ENCODE data around the gene GZMM. TPM values are rescaled to one million over a fixed set of nuclear protein-coding genes. Genes with fewer than 3 reads are reported as not detected.

GZMM gene
- total and polyA plus RNA-seq, 12 donors, result 0.35 to 2.4 (median 1.2) TPM; not detected in 4

DNA sequence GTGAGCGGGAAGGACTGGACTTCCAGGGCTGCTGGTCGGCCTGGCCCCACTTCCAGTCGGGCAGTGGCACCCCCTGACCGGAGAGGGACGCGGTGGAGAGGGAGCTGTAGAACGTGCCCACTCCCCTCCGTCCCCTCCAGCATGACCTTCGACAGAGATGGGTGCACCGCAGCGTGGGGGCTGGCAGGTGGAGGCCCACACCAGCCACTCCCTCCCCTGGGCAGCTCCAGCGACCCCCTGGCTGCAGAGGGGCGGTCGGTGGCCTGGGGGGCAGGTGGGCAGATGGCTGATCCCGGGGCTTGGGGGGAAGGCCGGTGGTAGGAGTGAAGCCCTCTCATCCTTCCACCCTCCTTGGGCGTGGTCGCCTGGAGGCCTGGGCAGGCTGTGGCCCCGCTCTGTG lies 48.2 kb downstream of the GZMM start:
- Histone ChIP-seq H3K4me3 (no peak overlapping the region), H3K36me3 (replicated peaks in 1 of 2) (no peaks in the 10 kb centered on the region), H3K9me3 (replicated peaks in 1 of 3) (no peaks in the 10 kb centered on the region), H3K4me1 (replicated peaks in 1 of 2) (peaks cover 0 to 24% of the 10 kb centered on the region in 2 donors), H3K27ac (no peak overlapping the region), H3K27me3 (peaks cover 21% of the 10 kb centered on the region)
- intact Hi-C loops (cut with DNase I), result loop anchor here in 1 of 2 donors (10.0 kb wide), 1 partner anchor 143 kb away; no protein-coding TSS in a partner anchor
- 82 to 87% (median 83%) methylated on average over 9 to 19 of the region's 19 CpGs for WGBS, 4 donors
- TF ChIP-seq POLR2A (IDR thresholded peaks at IDR 0.05), result no peak
- TF ChIP-seq, protein P1, sequence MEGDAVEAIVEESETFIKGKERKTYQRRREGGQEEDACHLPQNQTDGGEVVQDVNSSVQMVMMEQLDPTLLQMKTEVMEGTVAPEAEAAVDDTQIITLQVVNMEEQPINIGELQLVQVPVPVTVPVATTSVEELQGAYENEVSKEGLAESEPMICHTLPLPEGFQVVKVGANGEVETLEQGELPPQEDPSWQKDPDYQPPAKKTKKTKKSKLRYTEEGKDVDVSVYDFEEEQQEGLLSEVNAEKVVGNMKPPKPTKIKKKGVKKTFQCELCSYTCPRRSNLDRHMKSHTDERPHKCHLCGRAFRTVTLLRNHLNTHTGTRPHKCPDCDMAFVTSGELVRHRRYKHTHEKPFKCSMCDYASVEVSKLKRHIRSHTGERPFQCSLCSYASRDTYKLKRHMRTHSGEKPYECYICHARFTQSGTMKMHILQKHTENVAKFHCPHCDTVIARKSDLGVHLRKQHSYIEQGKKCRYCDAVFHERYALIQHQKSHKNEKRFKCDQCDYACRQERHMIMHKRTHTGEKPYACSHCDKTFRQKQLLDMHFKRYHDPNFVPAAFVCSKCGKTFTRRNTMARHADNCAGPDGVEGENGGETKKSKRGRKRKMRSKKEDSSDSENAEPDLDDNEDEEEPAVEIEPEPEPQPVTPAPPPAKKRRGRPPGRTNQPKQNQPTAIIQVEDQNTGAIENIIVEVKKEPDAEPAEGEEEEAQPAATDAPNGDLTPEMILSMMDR (IDR thresholded peaks at IDR 0.05), result no peak
- DNase-seq, result no peak

DNA sequence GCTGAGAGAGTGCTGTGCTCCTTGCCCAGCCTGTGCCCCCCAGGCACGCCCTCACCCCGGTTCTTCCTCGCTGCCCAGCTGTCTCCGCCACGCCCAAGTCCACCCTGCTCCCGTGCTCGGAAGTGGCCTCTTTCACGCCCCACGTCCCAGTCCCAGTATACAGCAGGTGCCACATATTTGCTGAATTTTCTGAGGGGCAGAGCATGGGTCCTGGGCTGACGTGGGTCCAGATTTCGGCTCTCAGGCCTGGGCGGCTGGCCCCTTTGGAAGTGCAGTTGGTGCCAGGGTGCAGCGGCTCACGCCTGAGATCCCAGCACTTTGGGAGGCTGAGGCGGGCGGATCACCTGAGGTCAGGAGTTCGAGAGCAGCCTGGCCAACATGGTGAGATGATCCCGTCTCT lies 49.2 kb downstream of the GZMM start:
- H3K27ac ChIP-seq, result no peak overlapping the region
- peaks cover 0 to 22% of the 10 kb centered on the region in 2 donors for H3K4me1 ChIP-seq (replicated peaks in 1 of 2)
- peaks cover 21% of the 10 kb centered on the region for H3K27me3 ChIP-seq
- H3K4me3 ChIP-seq, result no peak overlapping the region
- no peak for DNase-seq
- no peaks in the 10 kb centered on the region for H3K36me3 ChIP-seq (replicated peaks in 1 of 2)
- intact Hi-C loops (cut with DNase I), result loop anchor here in 1 of 2 donors (10.0 kb wide), 1 partner anchor 142 kb away; no protein-coding TSS in a partner anchor
- no peak for TF ChIP-seq POLR2A (IDR thresholded peaks at IDR 0.05)
- TF ChIP-seq, protein P1 (IDR thresholded peaks at IDR 0.05), result no peak
- WGBS, 4 donors, result 85 to 93% (median 89%) methylated on average over 11 to 18 of the region's 18 CpGs
- H3K9me3 ChIP-seq (replicated peaks in 1 of 3), result no peaks in the 10 kb centered on the region

DNA sequence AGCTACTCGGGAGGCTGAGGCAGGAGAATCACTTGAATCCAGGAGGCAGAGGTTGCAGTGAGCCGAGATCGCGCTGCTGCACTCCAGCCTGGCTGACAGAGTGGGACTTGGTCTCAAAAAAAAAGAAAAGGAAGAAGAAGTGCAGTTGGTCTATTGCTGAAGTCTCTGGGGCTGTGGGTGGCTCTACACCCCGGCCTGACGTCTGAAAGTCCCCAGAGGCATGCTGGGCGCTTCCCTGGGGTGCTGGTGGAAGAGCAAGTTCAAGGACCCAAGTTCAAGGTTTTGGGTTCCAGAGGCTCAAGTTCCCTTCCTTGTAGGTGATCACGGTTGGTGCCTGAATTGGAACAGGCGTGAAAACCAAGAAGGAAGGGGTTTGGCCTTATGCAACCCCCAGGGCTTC lies 49.7 kb downstream of the GZMM start:
- H3K4me1 ChIP-seq (replicated peaks in 1 of 2), result peaks cover 0 to 17% of the 10 kb centered on the region in 2 donors
- intact Hi-C loops (cut with DNase I), result loop anchor here in 1 of 2 donors (10.0 kb wide), 1 partner anchor 141 kb away; no protein-coding TSS in a partner anchor
- DNase-seq, result no peak

DNA sequence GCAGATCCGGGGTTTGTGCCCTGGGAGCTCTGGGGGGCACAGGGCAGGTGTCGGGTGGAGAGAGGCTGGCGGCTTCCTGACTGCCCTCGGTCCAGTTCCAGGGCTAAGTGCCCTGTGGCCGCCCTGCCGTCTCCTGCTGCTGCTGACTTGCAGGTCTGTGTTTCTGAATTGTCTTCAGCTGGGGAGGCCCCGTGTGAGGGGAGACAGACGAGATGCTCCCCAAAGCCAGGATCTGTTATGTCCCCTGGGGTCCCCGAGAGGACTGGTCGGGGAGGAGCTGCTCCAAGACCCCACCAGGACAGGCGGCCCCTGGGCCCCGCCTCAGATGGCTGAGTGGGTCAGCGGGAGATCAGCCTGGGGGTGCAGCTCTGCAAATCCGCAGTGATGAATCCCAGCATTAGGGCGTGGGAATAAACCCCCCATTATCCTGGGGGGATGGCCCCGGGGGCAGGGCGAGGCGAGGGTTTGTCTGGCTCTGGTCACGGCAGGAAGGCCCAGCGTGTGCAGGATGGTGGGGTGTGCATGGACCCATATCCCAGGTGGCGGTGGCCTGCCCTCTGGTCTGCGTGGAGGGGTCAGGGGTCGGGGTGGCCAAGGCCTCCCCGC lies 50.5 kb downstream of the GZMM start:
- intact Hi-C loops (cut with DNase I), result loop anchor here in 1 of 2 donors (10.0 kb wide), 1 partner anchor 140 kb away; no protein-coding TSS in a partner anchor
- 80 to 83% (median 81%) methylated on average over 9 to 24 of the region's 24 CpGs for WGBS, 4 donors
- no peak for TF ChIP-seq POLR2A (IDR thresholded peaks at IDR 0.05)
- TF ChIP-seq, protein P1 (IDR thresholded peaks at IDR 0.05), result no peak
- no peak overlapping the region for H3K27ac ChIP-seq
- DNase-seq, result no peak
- H3K36me3 ChIP-seq (replicated peaks in 1 of 2), result no peaks in the 10 kb centered on the region
- peaks cover 0 to 10% of the 10 kb centered on the region in 2 donors for H3K4me1 ChIP-seq (replicated peaks in 1 of 2)
- H3K9me3 ChIP-seq (replicated peaks in 1 of 3), result no peaks in the 10 kb centered on the region
- H3K4me3 ChIP-seq, result no peak overlapping the region
- peaks cover 11% of the 10 kb centered on the region for H3K27me3 ChIP-seq

More for the DNA sequence above, 49.7 kb downstream of the GZMM start:
- Histone ChIP-seq H3K27me3 (peaks cover 18% of the 10 kb centered on the region), H3K36me3 (replicated peaks in 1 of 2) (no peaks in the 10 kb centered on the region), H3K27ac (no peak overlapping the region), H3K4me3 (no peak overlapping the region), H3K9me3 (replicated peaks in 1 of 3) (no peaks in the 10 kb centered on the region)
- WGBS, 4 donors, result 72 to 80% (median 75%) methylated on average over 6 to 9 of the region's 9 CpGs
- no peak for TF ChIP-seq POLR2A (IDR thresholded peaks at IDR 0.05)
- TF ChIP-seq, protein P1 (IDR thresholded peaks at IDR 0.05), result no peak

Measured in adrenal gland (tissue), 12 donors.